Skeletal muscle tissue (tissue), 4 donors: ENCODE results near the gene IL17A. TPM values are rescaled to one million over a fixed set of nuclear protein-coding genes. Genes with fewer than 3 reads are reported as not detected.

Experiments used
- H3K27ac ChIP-seq: one replicate; pipeline ENCODE4 v1.7.0; 2013; ENCODE audit warnings: mild to moderate bottlenecking, low read depth, low read length, inconsistent platforms
- H3K27me3 ChIP-seq, 3 donors: one replicate each; pipeline ENCODE4 v1.7.0; 2013; ENCODE audit warnings: low read length in 3 of 3; ENCODE audit not compliant: control insufficient read depth in 3 of 3, insufficient read depth in 3 of 3
- H3K36me3 ChIP-seq, 3 donors: one replicate each; pipeline ENCODE4 v1.7.0; 2013; ENCODE audit warnings: low read length in 3 of 3; ENCODE audit not compliant: control insufficient read depth in 3 of 3, insufficient read depth in 3 of 3
- H3K4me1 ChIP-seq, 3 donors: one replicate each; pipeline ENCODE4 v1.7.0; 2013; ENCODE audit warnings: low read length in 3 of 3, mild to moderate bottlenecking in 3 of 3; ENCODE audit not compliant: control insufficient read depth in 3 of 3, insufficient read depth in 3 of 3
- H3K4me3 ChIP-seq, 3 donors: one replicate each; pipeline ENCODE4 v1.7.0; 2013; ENCODE audit warnings: low read length in 3 of 3
- H3K9ac ChIP-seq, 3 donors: one replicate each; pipeline ENCODE4 v1.7.0; 2013; ENCODE audit warnings: low read length in 3 of 3, mild to moderate bottlenecking in 3 of 3, moderate library complexity in 2 of 3, low read depth in 1 of 3
- H3K9me3 ChIP-seq, 3 donors: one replicate each; pipeline ENCODE4 v1.7.0; 2013; ENCODE audit warnings: low read length in 3 of 3; ENCODE audit not compliant: control insufficient read depth in 3 of 3
- total RNA-seq: library from RNA; depleted of rRNA; stranded (reverse); fragments of >200 nt; gene quantifications from one replicate; pipeline ENCODE4 v1.2.3, GENCODE V29; 2014
- donor health status: Osteomylitis.

Gene IL17A
- total RNA-seq, 1 donor from 2014 or later = not detected

DNA sequence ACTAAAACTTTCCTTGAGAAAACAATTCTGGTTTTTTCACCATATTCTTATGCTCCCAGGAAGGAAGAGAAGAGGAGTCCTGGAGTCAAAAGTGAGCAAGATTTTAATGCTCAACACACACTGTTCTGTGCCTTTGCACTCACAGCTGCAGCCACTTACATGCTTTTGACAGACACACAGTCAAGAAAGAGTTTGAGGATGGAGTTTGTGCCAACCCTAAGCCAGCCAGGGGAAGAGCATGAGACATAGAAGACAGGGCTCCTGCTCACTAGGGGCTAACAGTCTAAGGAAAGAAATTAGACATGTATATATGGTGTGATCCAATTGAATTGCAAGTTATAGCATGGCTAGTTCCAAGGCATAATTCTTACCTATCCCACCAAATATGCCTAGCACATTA, 37.1 kb upstream of the IL17A start:
- Histone ChIP-seq H3K27me3 (no peaks in the 10 kb centered on the region), H3K36me3 (peaks cover 10 to 44% (median 35%) of the 10 kb centered on the region in 3 donors), H3K9ac (no peak overlapping the region), H3K27ac (no peak overlapping the region), H3K9me3 (no peaks in the 10 kb centered on the region), H3K4me3 (no peak overlapping the region), H3K4me1 (peaks cover 0 to 24% (median 4%) of the 10 kb centered on the region in 3 donors)

DNA sequence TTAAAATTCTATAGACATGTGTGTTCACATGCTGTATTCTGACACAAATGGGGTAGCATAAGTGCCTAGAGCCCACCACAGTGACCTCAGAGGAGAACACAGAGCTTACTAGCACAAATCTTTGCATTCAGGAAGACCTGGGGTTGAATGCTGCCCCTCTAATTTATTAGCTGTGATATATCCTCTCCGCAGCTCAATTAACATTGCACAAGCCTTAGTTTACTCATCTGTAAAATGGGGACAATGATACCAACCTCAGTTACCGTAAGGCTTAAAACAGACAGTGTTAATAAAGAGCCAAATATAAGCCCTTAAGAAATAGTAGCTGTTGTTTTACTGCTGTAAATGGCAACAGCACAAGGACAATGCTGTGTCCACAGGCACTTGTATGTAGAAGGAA, 36.2 kb upstream of the IL17A start:
- H3K9me3 ChIP-seq = no peaks in the 10 kb centered on the region
- peaks cover 10 to 35% (median 30%) of the 10 kb centered on the region in 3 donors for H3K36me3 ChIP-seq
- H3K27me3 ChIP-seq = no peaks in the 10 kb centered on the region
- peaks cover 0 to 15% (median under 1%) of the 10 kb centered on the region in 3 donors for H3K4me1 ChIP-seq
- no peak overlapping the region for H3K4me3 ChIP-seq
- H3K27ac ChIP-seq = no peak overlapping the region
- H3K9ac ChIP-seq = no peak overlapping the region

GRCh38 chr6:52152070-52152423, 34.1 kb upstream of the IL17A start:
- H3K36me3 ChIP-seq = peaks cover 0 to 16% (median 12%) of the 10 kb centered on the region in 3 donors
- no peaks in the 10 kb centered on the region for H3K9me3 ChIP-seq
- peaks cover 5 to 11% (median 6%) of the 10 kb centered on the region in 3 donors for H3K4me1 ChIP-seq
- H3K27me3 ChIP-seq = no peaks in the 10 kb centered on the region
- H3K4me3 ChIP-seq = no peak overlapping the region
- no peak overlapping the region for H3K9ac ChIP-seq
- H3K27ac ChIP-seq = peak overlapping the region; percentile 56

DNA sequence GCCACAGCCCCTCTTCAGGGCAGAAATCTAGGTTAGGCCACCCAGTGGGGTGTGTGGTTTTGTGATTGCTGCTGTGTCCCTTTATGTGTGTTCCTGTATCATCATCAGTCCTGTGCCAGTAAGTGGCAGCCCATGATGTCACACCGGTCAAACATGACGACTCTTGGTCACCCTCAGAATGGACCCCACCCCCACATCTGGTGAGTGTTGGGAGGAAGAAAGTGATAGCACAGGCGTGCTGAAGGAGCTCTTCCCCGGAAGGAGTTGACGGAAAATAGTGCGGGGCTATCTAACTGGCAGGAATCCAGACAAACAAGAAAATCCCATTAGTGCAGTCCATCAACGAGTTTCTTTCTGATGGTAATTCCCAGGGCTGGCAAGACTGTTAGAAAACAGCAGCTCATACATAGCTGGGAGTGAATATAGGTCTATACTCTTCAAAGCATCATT, 33.4 kb upstream of the IL17A start:
- no peak overlapping the region for H3K9ac ChIP-seq

GRCh38 chr6:52154381-52154780, 31.8 kb upstream of the IL17A start:
- peaks cover 5 to 8% (median 6%) of the 10 kb centered on the region in 3 donors for H3K4me1 ChIP-seq
- H3K9me3 ChIP-seq = no peaks in the 10 kb centered on the region
- H3K4me3 ChIP-seq = no peak overlapping the region
- no peak overlapping the region for H3K27ac ChIP-seq
- H3K27me3 ChIP-seq = no peaks in the 10 kb centered on the region
- H3K36me3 ChIP-seq = peaks cover 0 to 5% (median 4%) of the 10 kb centered on the region in 3 donors
- no peak overlapping the region for H3K9ac ChIP-seq

More for the DNA sequence above, 33.4 kb upstream of the IL17A start:
- Histone ChIP-seq H3K9me3 (no peaks in the 10 kb centered on the region), H3K27me3 (no peaks in the 10 kb centered on the region), H3K4me1 (peaks cover 5 to 8% (median 6%) of the 10 kb centered on the region in 3 donors), H3K36me3 (peaks cover 0 to 14% (median 12%) of the 10 kb centered on the region in 3 donors), H3K4me3 (no peak overlapping the region), H3K27ac (peak overlapping the region; percentile 56)

DNA sequence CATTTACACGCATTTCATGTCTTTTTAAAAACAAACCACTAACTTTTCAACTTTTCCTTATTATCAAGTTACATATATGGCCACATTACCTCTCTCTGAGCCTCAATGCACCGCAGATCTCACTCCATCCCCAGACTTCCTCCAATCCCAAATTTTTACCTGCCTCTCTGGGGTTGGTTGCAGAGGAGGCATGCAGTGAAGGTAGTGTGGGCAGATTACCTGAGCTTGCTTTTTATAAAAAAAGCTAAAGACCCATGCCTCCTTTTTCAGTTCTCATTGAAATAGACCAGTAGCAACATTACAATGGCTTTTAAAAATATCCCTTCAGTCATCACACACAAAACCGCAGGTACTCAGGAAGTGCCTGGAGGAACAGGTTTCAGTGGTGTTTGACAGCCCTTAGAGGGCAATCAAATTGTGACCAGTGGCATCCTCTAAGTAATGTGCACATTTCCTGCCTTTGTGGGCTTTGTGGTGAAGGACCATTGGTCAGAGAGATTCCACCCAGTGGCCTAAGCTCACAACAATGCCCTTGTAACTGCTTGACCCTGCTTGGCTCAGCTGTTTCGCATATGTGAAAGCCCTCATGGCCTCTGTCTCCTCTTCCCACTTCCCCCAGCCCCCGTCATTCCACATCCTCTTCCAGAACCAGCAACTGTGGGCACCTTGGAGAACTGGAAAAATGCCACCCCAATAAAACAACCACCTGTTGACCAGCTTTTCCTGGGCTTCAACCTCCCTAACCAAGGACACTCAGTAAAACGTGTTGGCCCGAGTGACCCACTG, 30.2 kb upstream of the IL17A start:
- Histone ChIP-seq H3K4me3 (no peak overlapping the region), H3K27ac (no peak overlapping the region), H3K27me3 (no peaks in the 10 kb centered on the region), H3K36me3 (no peaks in the 10 kb centered on the region), H3K4me1 (peaks cover 5 to 8% (median 6%) of the 10 kb centered on the region in 3 donors), H3K9ac (no peak overlapping the region), H3K9me3 (no peaks in the 10 kb centered on the region)

DNA sequence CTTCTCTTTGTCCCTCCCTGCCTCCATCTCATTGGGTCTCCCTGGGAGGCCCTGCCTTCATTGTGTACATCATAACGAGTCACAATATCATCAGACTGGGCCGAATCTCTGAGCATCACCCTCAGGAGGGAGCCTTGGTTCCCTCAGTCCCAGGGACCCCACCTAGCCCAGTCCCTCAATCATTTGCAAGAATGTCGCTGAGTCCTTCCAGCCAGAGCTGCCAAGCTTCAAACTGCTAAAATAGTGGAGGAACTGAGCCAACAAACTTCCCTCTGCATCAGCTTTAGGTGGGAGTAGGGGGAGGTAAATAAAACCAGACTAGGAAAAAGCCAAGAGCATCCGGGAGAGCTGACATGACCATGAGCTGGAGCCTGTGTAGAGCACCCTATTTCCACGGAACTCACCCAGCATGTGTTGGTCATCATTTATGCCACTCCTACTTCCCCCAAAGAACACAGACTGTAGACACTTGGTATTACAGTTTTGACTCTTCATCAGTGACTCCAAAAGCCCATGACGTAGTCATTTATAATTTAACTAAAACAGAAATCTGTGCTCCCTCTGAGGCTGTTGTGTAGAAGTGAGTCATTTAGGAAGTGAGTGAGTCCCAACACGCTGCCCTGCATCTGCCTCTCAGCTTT, 28.8 kb upstream of the IL17A start:
- H3K27ac ChIP-seq = no peak overlapping the region
- H3K4me1 ChIP-seq = peaks cover 5 to 8% (median 6%) of the 10 kb centered on the region in 3 donors
- H3K36me3 ChIP-seq = no peaks in the 10 kb centered on the region
- no peak overlapping the region for H3K4me3 ChIP-seq
- no peaks in the 10 kb centered on the region for H3K27me3 ChIP-seq
- no peak overlapping the region for H3K9ac ChIP-seq
- H3K9me3 ChIP-seq = no peaks in the 10 kb centered on the region

- Histone ChIP-seq H3K36me3 (no peaks in the 10 kb centered on the region), H3K9ac (no peak overlapping the region), H3K27ac (no peak overlapping the region), H3K4me3 (no peak overlapping the region), H3K27me3 (no peaks in the 10 kb centered on the region), H3K9me3 (no peaks in the 10 kb centered on the region), H3K4me1 (peaks cover 5 to 8% (median 6%) of the 10 kb centered on the region in 3 donors)
These were observed 25.6 kb upstream of the IL17A start for GRCh38 chr6:52160472-52161104.

DNA sequence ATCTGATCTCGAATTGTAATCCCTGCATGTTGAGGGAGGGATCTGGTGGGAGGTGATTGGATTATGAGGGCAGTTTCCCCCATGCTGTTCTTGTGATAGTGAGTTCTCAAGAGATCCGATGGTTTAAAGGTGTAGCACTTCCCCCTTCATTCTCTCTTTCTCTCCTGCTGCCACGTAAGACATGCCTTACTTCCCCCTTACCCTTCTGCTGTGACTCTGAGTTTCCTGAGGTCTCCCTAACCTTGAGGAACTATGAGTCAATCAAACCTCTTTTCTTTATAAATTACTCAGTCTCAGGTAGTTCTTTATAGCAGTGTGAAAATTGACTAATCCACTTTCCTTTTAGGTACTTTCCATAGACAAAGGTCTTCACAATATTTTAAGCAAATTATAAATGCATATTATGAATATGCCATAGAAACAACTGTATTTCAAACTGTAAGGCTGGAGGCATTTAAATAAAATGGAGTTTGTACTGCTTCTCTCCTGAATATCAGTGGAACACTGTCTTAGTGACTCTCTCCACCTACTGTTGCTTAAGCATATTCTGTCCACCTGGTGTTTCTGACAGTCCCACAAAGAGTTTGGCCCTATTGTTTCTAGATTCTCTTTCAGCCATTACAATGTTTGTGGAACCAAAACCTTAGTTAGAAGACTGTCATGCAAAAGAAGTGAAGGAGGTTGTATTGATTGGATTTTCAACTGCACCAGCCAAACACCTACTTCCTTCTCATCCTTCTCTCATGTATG, 24.3 kb upstream of the IL17A start:
- Histone ChIP-seq H3K27me3 (no peaks in the 10 kb centered on the region), H3K36me3 (no peaks in the 10 kb centered on the region), H3K9ac (no peak overlapping the region), H3K4me3 (no peak overlapping the region), H3K27ac (no peak overlapping the region), H3K9me3 (no peaks in the 10 kb centered on the region), H3K4me1 (peaks cover 0 to under 1% (median 0%) of the 10 kb centered on the region in 3 donors)
